ENCODE measurements around the gene POLR3B. TPM values are rescaled to one million over a fixed set of nuclear protein-coding genes. Genes with fewer than 3 reads are reported as not detected.

The POLR3B gene
- total and polyA plus RNA-seq, 2 of the 8 experiments (the other 6 are each of a cell fraction or from before 2014, with no cell fraction given): 5.0 to 13.2 TPM

DNA sequence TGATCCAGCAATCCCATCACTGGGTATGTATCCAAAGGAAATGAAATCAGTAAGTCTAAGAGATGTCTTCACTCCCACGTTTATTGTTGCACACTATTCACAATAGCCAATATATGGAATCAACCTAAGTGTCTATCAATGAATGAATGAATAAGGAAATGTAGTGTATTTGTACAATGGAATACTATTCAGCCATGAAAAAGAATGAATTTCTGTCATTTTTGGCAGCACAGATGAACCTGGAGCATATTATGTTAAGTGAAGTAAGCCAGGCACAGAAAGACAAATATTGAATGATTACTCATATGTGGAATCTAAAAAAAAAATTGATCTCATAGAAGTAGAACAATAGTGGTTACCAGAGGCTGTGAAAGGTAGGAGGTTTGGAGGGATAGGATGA, 194.7 kb downstream of the POLR3B start (continued):
- TF ChIP-seq KDM1A (IDR thresholded peaks at IDR 0.05; ENCODE audit: borderline replicate concordance, low read length) (no peak), JUND (IDR thresholded peaks at IDR 0.05; ENCODE audit: low read length) (no peak)

Other genes starting within 250 kb of the POLR3B start
- 18.2 and 18.9 TPM in 2 replicates for gene NUAK1, start 218.8 kb upstream of the POLR3B start, total RNA-seq (2021; fragmentation: NEBNext Ultra II Directional; extraction: Animal tissue kit (Norgen Biotek cat#: 25700))
- 6.7 and 7.7 TPM in 2 replicates for gene NUAK1, start 218.8 kb upstream of the POLR3B start, polyA plus RNA-seq (2011; rRNA removed)
- 79.0 and 80.7 TPM in 2 replicates for gene CKAP4, start 109.7 kb upstream of the POLR3B start, total RNA-seq (2021; fragmentation: NEBNext Ultra II Directional; extraction: Animal tissue kit (Norgen Biotek cat#: 25700))
- gene CKAP4, start 109.7 kb upstream of the POLR3B start, polyA plus RNA-seq (2011; rRNA removed): 29.0 and 35.8 TPM in 2 replicates
- 7.1 and 7.7 TPM in 2 replicates for gene TCP11L2, start 55.0 kb upstream of the POLR3B start, total RNA-seq (2021; fragmentation: NEBNext Ultra II Directional; extraction: Animal tissue kit (Norgen Biotek cat#: 25700))
- 1.9 and 2.1 TPM in 2 replicates for gene TCP11L2, start 55.0 kb upstream of the POLR3B start, polyA plus RNA-seq (2011; rRNA removed)
- not detected in 2 replicates for gene RFX4, start 225.3 kb downstream of the POLR3B start, total RNA-seq (2021; fragmentation: NEBNext Ultra II Directional; extraction: Animal tissue kit (Norgen Biotek cat#: 25700))
- 0.05 and 0.06 TPM in 2 replicates for gene RFX4, start 225.3 kb downstream of the POLR3B start, polyA plus RNA-seq (2011; rRNA removed)

All from H1 (cell line).